Neural cell (in vitro differentiated cells): Measurements from ENCODE around the gene FABP7. TPM values are rescaled to one million over a fixed set of nuclear protein-coding genes. Genes with fewer than 3 reads are reported as not detected.

Source experiments
- H2AFZ ChIP-seq: fragments of 200-600, 300-800 bp; sonication (generic), shearing (Covaris generic); 2 replicates; pipeline ENCODE4 v1.6.0; 2014; ENCODE audit warnings: low read depth, mild to moderate bottlenecking, antibody characterized with exemption, low read length, moderate library complexity
- H3F3A ChIP-seq: fragments of 200-600 bp; shearing (Covaris generic); 2 replicates; pipeline ENCODE4 v1.6.1; 2016; ENCODE audit warnings: mild to moderate bottlenecking, moderate library complexity, mixed read lengths, antibody characterized with exemption, low read length; ENCODE audit not compliant: insufficient read depth, poor library complexity, severe bottlenecking
- H3K27ac ChIP-seq: fragments of 200-600, 300-800 bp; sonication (generic), shearing (Covaris generic); 2 replicates; pipeline ENCODE4 v1.5.1; 2014; ENCODE audit warnings: mild to moderate bottlenecking, low read length, moderate library complexity
- H3K27me3 ChIP-seq: fragments of 300-800, 200-600 bp; sonication (generic), shearing (Covaris generic); 2 replicates; pipeline ENCODE4 v1.6.0; 2014; ENCODE audit warnings: mild to moderate bottlenecking, low read depth, low read length, moderate library complexity; ENCODE audit not compliant: insufficient read depth
- H3K36me3 ChIP-seq: fragments of 300-800, 200-600 bp; sonication (generic), shearing (Covaris generic); 2 replicates; pipeline ENCODE4 v1.5.1; 2014; ENCODE audit warnings: mild to moderate bottlenecking, antibody characterized with exemption, low read length, moderate library complexity; ENCODE audit not compliant: insufficient read depth
- H3K4me2 ChIP-seq: fragments of 300-800, 200-600 bp; sonication (generic), shearing (Covaris generic); 2 replicates; pipeline ENCODE4 v1.6.0; 2014; ENCODE audit warnings: mild to moderate bottlenecking, low read length
- H3K4me3 ChIP-seq: fragments of 300-800, 200-600 bp; sonication (generic), shearing (Covaris generic); 2 replicates; pipeline ENCODE4 v1.5.1; 2014; ENCODE audit warnings: mild to moderate bottlenecking, low read length, moderate library complexity
- H3K79me2 ChIP-seq: fragments of 200-600 bp; shearing (Covaris generic); replicated peaks from 2 replicates; pipeline ENCODE4 v1.6.0; 2014; ENCODE audit warnings: mild to moderate bottlenecking, low read length, moderate library complexity; ENCODE audit not compliant: insufficient read depth
- H3K9ac ChIP-seq: fragments of 300-800, 200-600 bp; sonication (generic), shearing (Covaris generic); 2 replicates; pipeline ENCODE4 v1.6.1; 2016; ENCODE audit warnings: mild to moderate bottlenecking, low read length, mixed read lengths
- H3K9me2 ChIP-seq: fragments of 200-600 bp; shearing (Covaris generic); 2 replicates; pipeline ENCODE4 v1.6.1; 2016; ENCODE audit warnings: mild to moderate bottlenecking, low read length, mixed read lengths; ENCODE audit not compliant: insufficient read depth
- H3K9me3 ChIP-seq: fragments of 200-600, 300-800 bp; sonication (generic), shearing (Covaris generic); 2 replicates; pipeline ENCODE4 v1.6.1; 2016; ENCODE audit warnings: mild to moderate bottlenecking, mixed run types, low read length, moderate library complexity, mixed read lengths
- H4K20me1 ChIP-seq: fragments of 200-600 bp; shearing (Covaris generic); 2 replicates; pipeline ENCODE4 v1.6.1; 2016; ENCODE audit warnings: mild to moderate bottlenecking, mixed run types; ENCODE audit not compliant: insufficient read depth
- CTCF ChIP-seq: fragments of 450-650 bp; IDR thresholded peaks from 2 replicates; pipeline ENCODE4 v1.5.1; 2014; ENCODE audit warnings: antibody characterized with exemption, mild to moderate bottlenecking, moderate library complexity; ENCODE audit not compliant: poor library complexity, severe bottlenecking
- EZH2 ChIP-seq: fragments of 200-600, 300-800 bp; shearing (Covaris generic), sonication (generic); IDR thresholded peaks from 2 replicates; pipeline ENCODE4 v1.6.1; 2014; ENCODE audit warnings: antibody characterized with exemption, low read length, borderline replicate concordance, mild to moderate bottlenecking; ENCODE audit not compliant: insufficient read depth, poor library complexity, severe bottlenecking
- MXI1 ChIP-seq: fragments of 450-650 bp; conservative IDR thresholded peaks from 2 replicates; pipeline ENCODE4 v1.6.1; 2014; ENCODE audit warnings: antibody characterized with exemption, mild to moderate bottlenecking; ENCODE audit not compliant: poor library complexity, severe bottlenecking
- POLR2AphosphoS5 ChIP-seq: IDR thresholded peaks from 2 replicates; pipeline ENCODE4 v1.6.1; 2012
- REST ChIP-seq: IDR thresholded peaks from 2 replicates; pipeline ENCODE4 v1.6.1; 2012; ENCODE audit warnings: borderline replicate concordance
- TAF1 ChIP-seq: IDR thresholded peaks from 2 replicates; pipeline ENCODE4 v1.6.1; 2012; ENCODE audit warnings: low read depth
- polyA plus RNA-seq: library from polyadenylated mRNA; depleted of rRNA; stranded (reverse); fragments of >200 nt; gene quantifications from 2 replicates; pipeline ENCODE4 v1.2.3, GENCODE V29; 2014

Gene FABP7
- polyA plus RNA-seq, 1 donor from 2014 or later = 37.2 TPM

GRCh38 chr6:122753688-122754056 lies 25.8 kb upstream of the FABP7 start:
- no peaks in the 10 kb centered on the region for H3K27me3 ChIP-seq
- no peaks in the 10 kb centered on the region for H3F3A ChIP-seq
- no peak overlapping the region for H3K27ac ChIP-seq
- no peak overlapping the region for H2AFZ ChIP-seq
- no peaks in the 10 kb centered on the region for H4K20me1 ChIP-seq
- H3K4me3 ChIP-seq = no peak overlapping the region
- H3K9ac ChIP-seq = no peak overlapping the region
- no peaks in the 10 kb centered on the region for H3K36me3 ChIP-seq
- TF ChIP-seq TAF1 = no peak
- no peak for TF ChIP-seq EZH2
- TF ChIP-seq MXI1 = no peak
- no peak for TF ChIP-seq POLR2AphosphoS5
- H3K9me3 ChIP-seq = no peaks in the 10 kb centered on the region
- no peaks in the 10 kb centered on the region for H3K9me2 ChIP-seq
- H3K79me2 ChIP-seq = no peaks in the 10 kb centered on the region
- H3K4me2 ChIP-seq = no peak overlapping the region

- Histone ChIP-seq H3K4me3 (no peak overlapping the region), H3K9ac (no peak overlapping the region), H3K9me2 (no peaks in the 10 kb centered on the region), H4K20me1 (no peaks in the 10 kb centered on the region), H3K4me2 (no peak overlapping the region), H3K36me3 (no peaks in the 10 kb centered on the region), H3K27me3 (no peaks in the 10 kb centered on the region), H2AFZ (no peak overlapping the region), H3K27ac (no peak overlapping the region), H3K9me3 (no peaks in the 10 kb centered on the region), H3F3A (no peaks in the 10 kb centered on the region), H3K79me2 (no peaks in the 10 kb centered on the region)
- TF ChIP-seq CTCF = no peak
- TF ChIP-seq REST = no peak
Measured at GRCh38 chr6:122754191-122754731, 25.3 kb upstream of the FABP7 start.

GRCh38 chr6:122755901-122756300 lies 23.6 kb upstream of the FABP7 start:
- H2AFZ ChIP-seq = no peak overlapping the region
- no peak overlapping the region for H3K27ac ChIP-seq
- no peak overlapping the region for H3K4me2 ChIP-seq
- H3K9me3 ChIP-seq = no peaks in the 10 kb centered on the region
- H3K36me3 ChIP-seq = no peaks in the 10 kb centered on the region
- H3K9ac ChIP-seq = no peak overlapping the region
- H3K9me2 ChIP-seq = no peaks in the 10 kb centered on the region
- no peak overlapping the region for H3K4me3 ChIP-seq
- TF ChIP-seq POLR2AphosphoS5 (no peak), MXI1 (no peak)
- H3K79me2 ChIP-seq = no peaks in the 10 kb centered on the region
- no peaks in the 10 kb centered on the region for H3F3A ChIP-seq
- H4K20me1 ChIP-seq = no peaks in the 10 kb centered on the region
- no peaks in the 10 kb centered on the region for H3K27me3 ChIP-seq
